SHP77 (cell line): ENCODE measurements around the gene TYW1B.
A peak's percentile ranks its signal among the peaks of the same experiment; 100 is the strongest.
"Not testable (repeated sequence)": the region's sequence is repeated elsewhere in the genome, so short reads cannot be mapped to it uniquely, and the experiment has no call there.

Experiments
- DNase-seq, 2 experiments: peaks; one replicate each; lab custom pipeline; 2025; lab: John Stamatoyannopoulos, UW

TYW1B gene

GRCh38 chr7:72753229-72753628 lies 74.8 kb downstream of the TYW1B start:
- DNase-seq = not testable (repeated sequence)

- DNase-seq = peak in 1 of 2 experiments; percentile 1
Observed at GRCh38 chr7:72751978-72752377, 76.0 kb downstream of the TYW1B start.

- DNase-seq = no peak
Observed at GRCh38 chr7:72751378-72751777, 76.6 kb downstream of the TYW1B start.

GRCh38 chr7:72748649-72749048 lies 79.4 kb downstream of the TYW1B start:
- not testable (repeated sequence) for DNase-seq

- not testable (repeated sequence) for DNase-seq
Observed at GRCh38 chr7:72744244-72744926, 83.6 kb downstream of the TYW1B start.

- DNase-seq = not testable (repeated sequence)
Observed at GRCh38 chr7:72743801-72744200, 84.2 kb downstream of the TYW1B start.

- DNase-seq = not testable (repeated sequence)
Observed at GRCh38 chr7:72739716-72740115, 88.3 kb downstream of the TYW1B start.

- not testable (repeated sequence) for DNase-seq
Observed at GRCh38 chr7:72735855-72736254, 92.1 kb downstream of the TYW1B start.

- not testable (repeated sequence) for DNase-seq
Observed at GRCh38 chr7:72730815-72731214, 97.2 kb downstream of the TYW1B start.

- not testable (repeated sequence) for DNase-seq
Observed at GRCh38 chr7:72730384-72730783, 97.6 kb downstream of the TYW1B start.

- not testable (repeated sequence) for DNase-seq
Observed at GRCh38 chr7:72729130-72729529, 98.9 kb downstream of the TYW1B start.

- DNase-seq = not testable (repeated sequence)
Observed at GRCh38 chr7:72722694-72723093, 105.3 kb downstream of the TYW1B start.

- DNase-seq = not testable (repeated sequence)
Observed at GRCh38 chr7:72720890-72721289, 107.1 kb downstream of the TYW1B start.

GRCh38 chr7:72717252-72717774 lies 110.7 kb downstream of the TYW1B start:
- DNase-seq = not testable (repeated sequence)

GRCh38 chr7:72711927-72712326 lies 116.1 kb downstream of the TYW1B start:
- not testable (repeated sequence) for DNase-seq

- DNase-seq = no peak
Observed at GRCh38 chr7:72710983-72711382, 117.0 kb downstream of the TYW1B start.

GRCh38 chr7:72709909-72710308 lies 118.1 kb downstream of the TYW1B start:
- DNase-seq = no peak

GRCh38 chr7:72708371-72709050 lies 119.5 kb downstream of the TYW1B start:
- not testable (repeated sequence) for DNase-seq

- no peak for DNase-seq
Observed at GRCh38 chr7:72706521-72706920, 121.5 kb downstream of the TYW1B start.

- not testable (repeated sequence) for DNase-seq
Observed at GRCh38 chr7:72705693-72706092, 122.3 kb downstream of the TYW1B start.

GRCh38 chr7:72704894-72705293 lies 123.1 kb downstream of the TYW1B start:
- no peak for DNase-seq

GRCh38 chr7:72700548-72700947 lies 127.5 kb downstream of the TYW1B start:
- not testable (repeated sequence) for DNase-seq

GRCh38 chr7:72697066-72697465 lies 130.9 kb downstream of the TYW1B start:
- DNase-seq = not testable (repeated sequence)
